Sigmoid colon (tissue), 4 donors: ENCODE measurements around the gene C11orf42.
A peak's percentile ranks its signal among the peaks of the same experiment; 100 is the strongest.

Source experiments
- CTCF ChIP-seq, 4 experiments: fragments of 450-650 bp in 3 of 4; fragments of 200-600 bp in 1 of 4; IDR thresholded peaks; one replicate each; pipeline ENCODE4 v1.5.1; 2016 to 2019; ENCODE audit warnings: antibody characterized with exemption in 4 of 4, mild to moderate bottlenecking in 3 of 4, moderate library complexity in 2 of 4
- EP300 ChIP-seq, 4 donors: sonication (generic); formaldehyde crosslinking; IDR thresholded peaks; one replicate each; pipeline ENCODE4 v1.6.1; 2017; ENCODE audit warnings: antibody characterized with exemption in 4 of 4
- POLR2A ChIP-seq, 2 donors: fragments of 450-650 bp; IDR thresholded peaks; one replicate each; pipeline ENCODE4 v1.6.1; 2016; ENCODE audit warnings: antibody characterized with exemption in 2 of 2, mild to moderate bottlenecking in 2 of 2, moderate library complexity in 2 of 2
- POLR2AphosphoS5 ChIP-seq, 4 donors: sonication (generic); formaldehyde crosslinking; IDR thresholded peaks; one replicate each; pipeline ENCODE4 v1.6.1; 2017; ENCODE audit warnings: antibody characterized with exemption in 4 of 4

GRCh38 chr11:6251990-6252473, 46.7 kb downstream of the C11orf42 start:
- no peak for TF ChIP-seq CTCF (IDR thresholded peaks at IDR 0.05)
- no peak for TF ChIP-seq POLR2A (IDR thresholded peaks at IDR 0.05)
- TF ChIP-seq EP300 (IDR thresholded peaks at IDR 0.05) = no peak
- peak in 1 of 4 donors; percentile 13 for TF ChIP-seq POLR2AphosphoS5 (IDR thresholded peaks at IDR 0.05)
